SK-N-SH (cell line): ENCODE measurements around the gene IMMT. TPM values are rescaled to one million over a fixed set of nuclear protein-coding genes. Genes with fewer than 3 reads are reported as not detected.
A peak's percentile ranks its signal among the peaks of the same experiment; 100 is the strongest.

Source experiments
- EP300 ChIP-seq, 2 experiments: IDR thresholded peaks; 2 replicates each; pipeline versions ENCODE4 v1.4.0 to v1.6.1; 2012; ENCODE audit warnings: borderline replicate concordance in 1 of 2, low read depth in 1 of 2, low read length in 1 of 2
- EZH2phosphoT487 ChIP-seq: fragments of 200-600 bp; sonication (generic); IDR thresholded peaks from 2 replicates; pipeline ENCODE4 v1.6.1; 2017; ENCODE audit warnings: low read depth, mixed run types, mild to moderate bottlenecking, antibody characterized with exemption, moderate library complexity, borderline replicate concordance
- FOXJ3 ChIP-seq: sonication (generic); formaldehyde crosslinking; IDR thresholded peaks from 2 replicates; pipeline ENCODE4 v1.5.1; 2020; ENCODE audit warnings: mild to moderate bottlenecking, missing genetic modification reagents
- FOXM1 ChIP-seq: IDR thresholded peaks from 2 replicates; pipeline ENCODE4 v1.4.0; 2012; ENCODE audit warnings: low read depth, mild to moderate bottlenecking
- GATA2 ChIP-seq: sonication (generic); formaldehyde crosslinking; IDR thresholded peaks from 2 replicates; pipeline ENCODE4 v1.5.0; 2020; ENCODE audit warnings: mild to moderate bottlenecking, missing genetic modification reagents
- IRF3 ChIP-seq: fragments of 150-350 bp; IDR thresholded peaks from 2 replicates; pipeline ENCODE4 v1.6.1; 2016; ENCODE audit warnings: mild to moderate bottlenecking, low read depth, low read length
- MEF2A ChIP-seq: IDR thresholded peaks from 2 replicates; pipeline ENCODE4 v1.4.0; 2012; ENCODE audit warnings: low read depth, borderline replicate concordance
- MXI1 ChIP-seq: IDR thresholded peaks from 2 replicates; pipeline ENCODE4 v1.6.1; 2012; ENCODE audit warnings: mild to moderate bottlenecking, low read depth, low read length, improper control_type of control experiment
- PBX3 ChIP-seq: IDR thresholded peaks from 2 replicates; pipeline ENCODE4; 2012
- POLR2AphosphoS5 ChIP-seq: IDR thresholded peaks from 2 replicates; pipeline ENCODE4 v1.6.1; 2012; ENCODE audit warnings: low read depth, low read length
- RAD21 ChIP-seq: IDR thresholded peaks from 2 replicates; pipeline ENCODE4 v1.6.1; 2012; ENCODE audit warnings: mild to moderate bottlenecking, low read length
- RCOR1 ChIP-seq: fragments of 150-350 bp; IDR thresholded peaks from 2 replicates; pipeline ENCODE4 v1.6.1; 2017; ENCODE audit warnings: antibody characterized with exemption, low read length
- RFX5 ChIP-seq: IDR thresholded peaks from 2 replicates; pipeline ENCODE4 v1.6.1; 2012; ENCODE audit warnings: mild to moderate bottlenecking, improper control_type of control experiment, low read length
- RXRA ChIP-seq: IDR thresholded peaks from 2 replicates; pipeline ENCODE4 v1.4.0; 2012; ENCODE audit warnings: low read depth, mild to moderate bottlenecking, borderline replicate concordance
- SIN3A ChIP-seq: IDR thresholded peaks from 2 replicates; pipeline ENCODE4 v1.6.1; 2012; ENCODE audit warnings: low read depth, mild to moderate bottlenecking, low read length, moderate library complexity, borderline replicate concordance
- SMC3 ChIP-seq: IDR thresholded peaks from 2 replicates; pipeline ENCODE4 v1.6.1; 2012; ENCODE audit warnings: low read depth, low read length, improper control_type of control experiment
- TCF12 ChIP-seq: IDR thresholded peaks from 2 replicates; pipeline ENCODE4 v1.4.0; 2012
- USF1 ChIP-seq: IDR thresholded peaks from 2 replicates; pipeline ENCODE4 v1.4.0; 2012; ENCODE audit warnings: low read depth, borderline replicate concordance
- ZBTB33 ChIP-seq: IDR thresholded peaks from 2 replicates; pipeline ENCODE4 v1.4.0; 2012; ENCODE audit warnings: low read depth, borderline replicate concordance
- polyA plus RNA-seq, 3 experiments: library from polyadenylated mRNA; depleted of rRNA; stranded (reverse); fragments of >200 nt; gene quantifications; 2 replicates each; pipeline ENCODE4 v1.2.3, GENCODE V29; 2012
- TF ChIP-seq, protein P1 (sequence below): IDR thresholded peaks from 2 replicates; pipeline ENCODE4 v1.6.1; 2012; ENCODE audit warnings: mild to moderate bottlenecking, low read depth, low read length, moderate library complexity
- TF ChIP-seq, protein P2 (sequence below): IDR thresholded peaks from 2 replicates; pipeline ENCODE4 v1.4.0; 2012; ENCODE audit warnings: low read depth

Gene IMMT
- polyA plus RNA-seq, 1 of the 3 experiments (the other 2 are of a cell fraction), result 36.3 TPM

GRCh38 chr2:86105969-86106945, 89.0 kb downstream of the IMMT start, which contains the start of gene PTCD3 (continued):
- TF ChIP-seq, protein P1, sequence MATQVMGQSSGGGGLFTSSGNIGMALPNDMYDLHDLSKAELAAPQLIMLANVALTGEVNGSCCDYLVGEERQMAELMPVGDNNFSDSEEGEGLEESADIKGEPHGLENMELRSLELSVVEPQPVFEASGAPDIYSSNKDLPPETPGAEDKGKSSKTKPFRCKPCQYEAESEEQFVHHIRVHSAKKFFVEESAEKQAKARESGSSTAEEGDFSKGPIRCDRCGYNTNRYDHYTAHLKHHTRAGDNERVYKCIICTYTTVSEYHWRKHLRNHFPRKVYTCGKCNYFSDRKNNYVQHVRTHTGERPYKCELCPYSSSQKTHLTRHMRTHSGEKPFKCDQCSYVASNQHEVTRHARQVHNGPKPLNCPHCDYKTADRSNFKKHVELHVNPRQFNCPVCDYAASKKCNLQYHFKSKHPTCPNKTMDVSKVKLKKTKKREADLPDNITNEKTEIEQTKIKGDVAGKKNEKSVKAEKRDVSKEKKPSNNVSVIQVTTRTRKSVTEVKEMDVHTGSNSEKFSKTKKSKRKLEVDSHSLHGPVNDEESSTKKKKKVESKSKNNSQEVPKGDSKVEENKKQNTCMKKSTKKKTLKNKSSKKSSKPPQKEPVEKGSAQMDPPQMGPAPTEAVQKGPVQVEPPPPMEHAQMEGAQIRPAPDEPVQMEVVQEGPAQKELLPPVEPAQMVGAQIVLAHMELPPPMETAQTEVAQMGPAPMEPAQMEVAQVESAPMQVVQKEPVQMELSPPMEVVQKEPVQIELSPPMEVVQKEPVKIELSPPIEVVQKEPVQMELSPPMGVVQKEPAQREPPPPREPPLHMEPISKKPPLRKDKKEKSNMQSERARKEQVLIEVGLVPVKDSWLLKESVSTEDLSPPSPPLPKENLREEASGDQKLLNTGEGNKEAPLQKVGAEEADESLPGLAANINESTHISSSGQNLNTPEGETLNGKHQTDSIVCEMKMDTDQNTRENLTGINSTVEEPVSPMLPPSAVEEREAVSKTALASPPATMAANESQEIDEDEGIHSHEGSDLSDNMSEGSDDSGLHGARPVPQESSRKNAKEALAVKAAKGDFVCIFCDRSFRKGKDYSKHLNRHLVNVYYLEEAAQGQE, result peak; percentile 71; the same call in 1 of the 2 replicates
- TF ChIP-seq ZBTB33, result no peak
- TF ChIP-seq FOXM1, result 0 out of 2 replicates have a peak, but pooled peaks have one; percentile 61
- no peak for TF ChIP-seq EZH2phosphoT487
- TF ChIP-seq RXRA, result no peak
- no peak for TF ChIP-seq GATA2 (CRISPR knock-in tag)
- no peak for TF ChIP-seq RFX5
- peak; percentile 28; the same call in 1 of the 2 replicates for TF ChIP-seq TCF12
- 0 out of 2 replicates have a peak, but pooled peaks have one; percentile 36 for TF ChIP-seq SIN3A
- no peak for TF ChIP-seq RAD21
- TF ChIP-seq, protein P2, sequence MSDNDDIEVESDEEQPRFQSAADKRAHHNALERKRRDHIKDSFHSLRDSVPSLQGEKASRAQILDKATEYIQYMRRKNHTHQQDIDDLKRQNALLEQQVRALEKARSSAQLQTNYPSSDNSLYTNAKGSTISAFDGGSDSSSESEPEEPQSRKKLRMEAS, result peak; percentile 75; the same call in 1 of the 2 replicates
- TF ChIP-seq IRF3, result 0 out of 2 replicates have a peak, but pooled peaks have one; percentile 19
- peak; percentile 69; the same call in 1 of the 2 replicates for TF ChIP-seq MXI1
- TF ChIP-seq USF1, result no peak
- no peak for TF ChIP-seq SMC3
- no peak for TF ChIP-seq FOXJ3
- peak; percentile 95 for TF ChIP-seq POLR2AphosphoS5
- TF ChIP-seq RCOR1, result no peak
- TF ChIP-seq PBX3, result no peak
- TF ChIP-seq EP300 (IDR thresholded peaks at IDR 0.05; ENCODE audit: borderline replicate concordance in 1 of 2, low read depth in 1 of 2, low read length in 1 of 2), result peak in 1 of 2 experiments; percentile 29; a peak in 1 of 4 replicates
- TF ChIP-seq MEF2A, result no peak
